HG03354 (cell line): Measurements from ENCODE around the gene UQCR11.

ENCODE experiments used
- ATAC-seq: cut with Tn5 transposase; IDR thresholded peaks from one replicate; pipeline ENCODE4 v1.9.1; 2021; ENCODE audit warnings: mild to moderate bottlenecking; ENCODE audit not compliant: unreplicated experiment, poor library complexity, severe bottlenecking

UQCR11 gene

GRCh38 chr19:1618157-1619093 lies 13.2 kb upstream of the UQCR11 start:
- no peak for ATAC-seq

GRCh38 chr19:1616875-1617274 lies 11.6 kb upstream of the UQCR11 start:
- ATAC-seq: no peak

GRCh38 chr19:1616396-1616795 lies 11.1 kb upstream of the UQCR11 start:
- no peak for ATAC-seq

- no peak for ATAC-seq
Observed at GRCh38 chr19:1615156-1615765, 10.0 kb upstream of the UQCR11 start.

GRCh38 chr19:1613808-1614570 lies 8.7 kb upstream of the UQCR11 start:
- no peak for ATAC-seq

GRCh38 chr19:1613146-1613545 lies 7.9 kb upstream of the UQCR11 start:
- ATAC-seq: no peak

- no peak for ATAC-seq
Observed at GRCh38 chr19:1612114-1613086, 7.1 kb upstream of the UQCR11 start.

- no peak for ATAC-seq
Observed at GRCh38 chr19:1611353-1611752, 6.1 kb upstream of the UQCR11 start.

GRCh38 chr19:1610579-1610978 lies 5.3 kb upstream of the UQCR11 start:
- ATAC-seq: no peak

- ATAC-seq: no peak
Observed at GRCh38 chr19:1609680-1610474, 4.6 kb upstream of the UQCR11 start.

- ATAC-seq: no peak
Observed at GRCh38 chr19:1609103-1609396, 3.8 kb upstream of the UQCR11 start.

- ATAC-seq: no peak
Observed at GRCh38 chr19:1608359-1609102, 3.3 kb upstream of the UQCR11 start.

GRCh38 chr19:1606138-1606651 lies 933 bp upstream of the UQCR11 start:
- ATAC-seq: no peak

- no peak for ATAC-seq
Observed at GRCh38 chr19:1602091-1602707, 3.1 kb downstream of the UQCR11 start.

GRCh38 chr19:1601613-1602064 lies 3.6 kb downstream of the UQCR11 start:
- no peak for ATAC-seq

GRCh38 chr19:1599460-1599846 lies 5.8 kb downstream of the UQCR11 start:
- no peak for ATAC-seq

GRCh38 chr19:1598777-1599459 lies 6.3 kb downstream of the UQCR11 start:
- no peak for ATAC-seq
